Erythroblast (primary cell): ENCODE data around the gene SLC35F2.

ENCODE experiments used
- GATA1 ChIP-seq: IDR thresholded peaks from 2 replicates; pipeline ENCODE4 v1.6.1; 2011; ENCODE audit warnings: low read depth, mild to moderate bottlenecking, control low read depth, low read length, moderate library complexity
- POLR2A ChIP-seq: IDR thresholded peaks from 2 replicates; pipeline ENCODE4 v1.6.1; 2011; ENCODE audit warnings: mild to moderate bottlenecking, low read length

- no peak for TF ChIP-seq POLR2A
- no peak for TF ChIP-seq GATA1
Observed at GRCh38 chr11:107860688-107861087, 2.1 kb upstream of the SLC35F2 start.
